ENCODE measurements around the gene TMEM200B.
"Not testable (repeated sequence)": the region's sequence is repeated elsewhere in the genome, so short reads cannot be mapped to it uniquely, and the experiment has no call there.

TMEM200B gene

GRCh38 chr1:29105822-29106221 is 17.9 kb downstream of the TMEM200B start:
- DNase-seq = no peak

GRCh38 chr1:29100487-29100886 is 23.2 kb downstream of the TMEM200B start:
- DNase-seq = no peak

- DNase-seq = no peak
These were observed 24.4 kb downstream of the TMEM200B start for GRCh38 chr1:29099286-29099685.

- peak; percentile 94 for DNase-seq
These were observed 27.3 kb downstream of the TMEM200B start for GRCh38 chr1:29096231-29096886.

GRCh38 chr1:29094954-29095353 is 28.7 kb downstream of the TMEM200B start:
- no peak for DNase-seq

- DNase-seq = no peak
These were observed 29.3 kb downstream of the TMEM200B start for GRCh38 chr1:29094433-29094832.

GRCh38 chr1:29092704-29093103 is 31.0 kb downstream of the TMEM200B start:
- not testable (repeated sequence) for DNase-seq

- DNase-seq = peak; percentile 59
These were observed 32.6 kb downstream of the TMEM200B start for GRCh38 chr1:29090937-29091618.

- no peak for DNase-seq
These were observed 39.5 kb downstream of the TMEM200B start for GRCh38 chr1:29084196-29084521.

- DNase-seq = no peak
These were observed 40.1 kb downstream of the TMEM200B start for GRCh38 chr1:29083317-29084195.

GRCh38 chr1:29082519-29082918 is 41.2 kb downstream of the TMEM200B start:
- no peak for DNase-seq

GRCh38 chr1:29081201-29081600 is 42.5 kb downstream of the TMEM200B start:
- DNase-seq = no peak

- DNase-seq = not testable (repeated sequence)
These were observed 43.6 kb downstream of the TMEM200B start for GRCh38 chr1:29079916-29080629.

GRCh38 chr1:29077155-29077554 is 46.5 kb downstream of the TMEM200B start:
- DNase-seq = no peak
